GM12873 (cell line): ENCODE data around the gene INPP5J.

Experiments
- TF ChIP-seq, protein P1 (sequence below): IDR thresholded peaks from 2 replicates; pipeline ENCODE4 v1.5.1; 2012; ENCODE audit warnings: low read depth, mild to moderate bottlenecking, moderate library complexity, low read length, control low read depth; ENCODE audit not compliant: insufficient read depth; ENCODE audit errors: missing control alignments

The INPP5J gene

DNA sequence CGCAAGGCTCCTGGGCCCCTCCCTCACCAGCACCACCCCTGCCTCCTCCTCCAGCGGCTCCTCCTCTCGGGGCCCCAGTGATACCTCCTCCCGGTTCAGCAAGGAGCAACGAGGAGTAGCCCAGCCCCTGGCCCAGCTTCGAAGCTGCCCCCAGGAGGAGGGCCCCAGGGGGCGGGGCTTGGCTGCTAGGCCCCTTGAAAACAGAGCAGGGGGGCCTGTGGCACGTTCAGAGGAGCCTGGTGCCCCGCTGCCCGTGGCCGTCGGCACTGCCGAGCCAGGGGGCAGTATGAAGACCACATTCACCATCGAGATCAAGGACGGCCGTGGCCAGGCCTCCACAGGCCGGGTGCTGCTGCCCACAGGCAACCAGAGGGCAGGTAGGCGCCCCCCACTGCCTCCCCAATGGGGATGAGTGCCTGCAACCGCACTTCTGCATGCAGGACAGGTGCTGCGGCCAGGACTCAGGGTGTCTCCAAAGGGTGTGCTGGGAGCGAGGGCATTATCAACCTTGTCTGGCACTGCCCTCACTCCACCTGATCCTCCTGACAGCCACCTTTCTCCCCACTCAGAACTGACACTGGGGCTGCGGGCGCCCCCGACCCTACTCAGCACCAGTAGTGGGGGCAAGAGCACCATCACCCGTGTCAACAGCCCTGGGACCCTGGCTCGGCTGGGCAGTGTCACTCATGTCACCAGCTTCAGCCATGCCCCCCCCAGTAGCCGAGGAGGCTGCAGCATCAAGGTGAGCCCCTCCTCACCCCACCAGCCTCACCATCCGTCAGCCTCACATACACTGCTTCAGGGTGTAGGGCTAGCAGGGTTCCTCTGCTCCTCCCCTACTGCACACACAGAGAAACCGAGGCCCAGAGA lies 31.4 kb upstream of the INPP5J start:
- TF ChIP-seq, protein P1, sequence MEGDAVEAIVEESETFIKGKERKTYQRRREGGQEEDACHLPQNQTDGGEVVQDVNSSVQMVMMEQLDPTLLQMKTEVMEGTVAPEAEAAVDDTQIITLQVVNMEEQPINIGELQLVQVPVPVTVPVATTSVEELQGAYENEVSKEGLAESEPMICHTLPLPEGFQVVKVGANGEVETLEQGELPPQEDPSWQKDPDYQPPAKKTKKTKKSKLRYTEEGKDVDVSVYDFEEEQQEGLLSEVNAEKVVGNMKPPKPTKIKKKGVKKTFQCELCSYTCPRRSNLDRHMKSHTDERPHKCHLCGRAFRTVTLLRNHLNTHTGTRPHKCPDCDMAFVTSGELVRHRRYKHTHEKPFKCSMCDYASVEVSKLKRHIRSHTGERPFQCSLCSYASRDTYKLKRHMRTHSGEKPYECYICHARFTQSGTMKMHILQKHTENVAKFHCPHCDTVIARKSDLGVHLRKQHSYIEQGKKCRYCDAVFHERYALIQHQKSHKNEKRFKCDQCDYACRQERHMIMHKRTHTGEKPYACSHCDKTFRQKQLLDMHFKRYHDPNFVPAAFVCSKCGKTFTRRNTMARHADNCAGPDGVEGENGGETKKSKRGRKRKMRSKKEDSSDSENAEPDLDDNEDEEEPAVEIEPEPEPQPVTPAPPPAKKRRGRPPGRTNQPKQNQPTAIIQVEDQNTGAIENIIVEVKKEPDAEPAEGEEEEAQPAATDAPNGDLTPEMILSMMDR: no peak

DNA sequence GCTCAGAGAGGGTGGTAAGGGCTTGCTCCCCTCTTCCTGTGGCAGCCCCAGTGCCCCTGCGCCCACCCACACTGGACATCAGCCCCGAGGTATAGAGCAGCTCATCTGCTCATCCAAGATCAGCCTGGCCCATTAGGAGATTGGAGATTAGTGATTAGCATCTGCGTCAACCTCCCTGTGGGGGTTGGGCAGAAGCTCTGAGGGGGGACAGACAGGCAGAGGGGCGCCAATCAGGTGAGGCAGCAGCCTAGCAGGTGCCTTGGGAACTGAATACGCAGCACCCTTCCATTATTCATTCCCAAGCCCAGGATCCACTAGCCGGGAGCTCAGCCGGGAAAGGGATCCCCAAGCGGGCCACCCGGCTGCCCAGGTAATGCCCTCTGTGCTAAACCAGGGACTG lies 30.6 kb upstream of the INPP5J start:
- TF ChIP-seq, protein P1: no peak

DNA sequence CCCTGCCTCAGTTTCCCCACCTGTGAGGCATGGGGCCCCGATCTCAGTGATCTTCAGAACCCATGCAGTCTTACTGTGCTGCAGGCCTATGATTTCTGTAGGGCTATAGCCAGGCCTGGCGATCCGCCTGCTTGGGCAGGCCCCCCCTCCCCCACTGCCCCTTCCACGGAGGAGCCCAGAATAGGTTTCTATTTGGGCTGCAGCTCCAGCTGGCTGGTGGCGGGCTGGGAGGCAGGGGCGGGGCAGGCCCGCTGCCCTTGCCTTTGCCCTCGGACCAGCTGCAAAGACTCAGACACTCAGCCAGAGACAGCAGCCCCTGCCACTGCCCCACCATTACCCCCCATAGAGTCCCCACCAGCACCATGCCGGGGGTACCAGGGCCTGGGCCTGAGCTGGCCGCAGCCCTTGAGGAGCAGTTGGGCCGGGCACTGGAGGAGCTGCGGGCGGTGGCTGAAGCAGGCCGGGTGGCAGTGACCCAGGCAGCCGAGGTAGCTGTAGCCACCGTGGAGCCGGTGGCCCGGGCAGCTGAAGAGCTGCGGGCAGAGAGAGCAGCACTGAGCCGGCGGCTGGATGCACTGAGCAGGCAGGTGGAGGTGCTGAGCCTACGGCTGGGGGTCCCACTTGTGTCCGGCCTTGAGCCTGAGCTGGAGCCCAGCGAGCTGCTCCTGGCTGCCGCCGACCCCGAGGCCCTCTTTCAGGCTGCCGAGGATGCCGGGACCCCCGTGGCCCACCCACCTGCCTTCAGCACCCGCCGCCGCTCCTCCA lies 29.5 kb upstream of the INPP5J start:
- TF ChIP-seq, protein P1: no peak

DNA sequence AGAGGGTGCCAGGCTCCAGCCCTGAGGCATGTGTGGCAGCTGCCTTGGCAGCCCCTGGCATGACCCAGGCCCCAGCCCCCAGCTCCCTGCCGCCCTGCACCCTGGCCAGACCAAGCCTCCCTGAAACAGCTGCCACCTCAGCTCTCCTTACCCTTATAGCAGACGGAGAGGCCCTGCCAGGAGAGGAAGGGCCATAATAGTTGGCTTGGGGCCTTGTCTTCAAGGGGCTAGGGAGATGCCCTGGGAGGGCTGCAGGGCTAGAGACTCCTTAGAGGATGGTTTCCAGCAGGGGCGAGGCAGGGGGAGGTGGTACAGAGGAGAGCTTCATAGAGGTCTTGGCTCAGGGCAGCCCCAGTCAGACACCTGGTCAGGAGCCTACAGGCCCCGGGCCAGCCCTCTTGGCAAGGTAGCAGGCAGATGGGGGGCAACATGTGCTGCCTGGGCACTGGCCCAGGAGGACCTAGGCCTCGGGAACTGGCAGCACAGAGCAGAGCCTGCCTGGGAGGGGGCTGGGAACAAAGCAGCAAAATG lies 28.7 kb upstream of the INPP5J start:
- TF ChIP-seq, protein P1: no peak

DNA sequence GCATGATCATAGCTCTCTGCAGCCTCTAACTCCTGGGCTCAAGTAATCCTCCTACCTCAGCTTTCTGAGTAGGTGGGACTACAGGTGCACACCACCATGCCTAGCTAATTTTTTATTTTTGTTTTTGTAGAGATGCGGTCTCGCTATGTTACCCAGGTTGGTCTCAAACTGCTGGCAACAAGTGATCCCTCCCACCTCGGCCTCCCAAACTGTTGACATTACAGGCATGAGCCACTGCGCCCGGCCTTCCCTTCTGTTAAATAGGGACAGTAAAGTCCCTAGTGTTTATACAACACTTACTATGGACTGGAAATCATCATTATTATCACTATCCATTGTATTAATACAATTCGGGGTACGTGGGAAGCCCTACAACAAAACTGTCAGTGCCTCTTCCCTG lies 28.0 kb upstream of the INPP5J start:
- TF ChIP-seq, protein P1: no peak

DNA sequence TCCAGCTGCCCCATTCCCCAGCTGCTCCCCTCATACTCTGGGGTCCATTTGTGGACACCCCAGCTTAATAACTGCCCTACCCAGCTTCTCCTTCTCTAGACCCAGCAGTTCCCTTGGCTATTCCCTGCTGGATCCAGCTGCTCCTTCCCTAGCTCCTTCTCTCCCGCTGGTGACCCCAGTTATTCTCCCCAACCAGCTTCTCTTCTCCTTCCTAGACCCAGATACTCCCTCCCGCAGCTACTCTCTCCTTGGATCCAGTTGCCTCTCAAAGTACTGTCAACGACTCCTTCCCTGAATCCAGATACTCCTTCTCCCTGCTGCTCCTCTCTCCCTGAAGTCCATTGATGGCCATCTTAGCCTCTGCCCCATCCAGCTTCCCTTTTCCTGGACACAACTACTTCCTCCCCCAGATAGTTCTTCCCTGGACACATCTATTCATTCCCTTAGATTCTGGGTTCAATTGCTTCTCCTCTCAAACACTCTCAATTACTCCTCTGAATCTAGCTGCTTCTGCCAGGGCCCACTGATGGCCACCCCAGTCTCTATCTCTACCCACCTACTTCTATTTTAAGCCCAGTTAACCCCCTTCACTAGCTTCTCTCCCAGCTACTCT lies 27.0 kb upstream of the INPP5J start:
- TF ChIP-seq, protein P1: no peak
